Colonic mucosa (tissue), 4 donors: ENCODE data around the gene RAB9A. TPM values are rescaled to one million over a fixed set of nuclear protein-coding genes. Genes with fewer than 3 reads are reported as not detected.

ENCODE experiments used
- DNase-seq: peaks from one replicate; pipeline ENCODE4 v3.0.0-alpha.2; 2020
- H3K27ac ChIP-seq: fragments of 200-600 bp; one replicate; pipeline ENCODE4 v1.8.0; 2021
- H3K27me3 ChIP-seq: fragments of 200-600 bp; one replicate; pipeline ENCODE4 v1.8.0; 2021
- H3K36me3 ChIP-seq: fragments of 200-600 bp; one replicate; pipeline ENCODE4 v1.8.0; 2021
- H3K4me1 ChIP-seq: fragments of 200-600 bp; one replicate; pipeline ENCODE4 v1.8.0; 2021; ENCODE audit warnings: mild to moderate bottlenecking
- H3K4me3 ChIP-seq: fragments of 200-600 bp; one replicate; pipeline ENCODE4 v1.8.0; 2021
- H3K9ac ChIP-seq, 2 donors: one replicate each; pipeline ENCODE4 v1.7.0; 2013; ENCODE audit warnings: control low read depth in 2 of 2, low read depth in 2 of 2, low read length in 2 of 2
- H3K9me3 ChIP-seq: fragments of 200-600 bp; one replicate; pipeline ENCODE4 v1.8.0; 2021
- intact Hi-C: fragments of 100-400 bp; cut with DNase I; formaldehyde crosslinking; loops from one replicate; pipeline ENCODE4 v1.14.1; 2022
- total RNA-seq, 2 donors: library from RNA; stranded (reverse); fragmentation: NEBNext Ultra II Directional in 1 of 2; extraction: Animal tissue kit (Norgen Biotek cat#: 25700) in 1 of 2; gene quantifications; one replicate each; pipeline ENCODE4 v1.2.1, GENCODE V29; 2021
- TF ChIP-seq, protein P1 (sequence below): fragments of 200-600 bp; IDR thresholded peaks from one replicate; pipeline ENCODE4 v1.8.0; 2022; ENCODE audit warnings: antibody characterized with exemption, mild to moderate bottlenecking
- donor health status: healthy.
- donor health status: DM: no; HTN: no; CAD: no.
- donor health status: DM: no; HTN: no; CAD: no.

Gene RAB9A
- total RNA-seq, 2 donors from 2014 or later: 23.0 to 67.1 TPM

DNA sequence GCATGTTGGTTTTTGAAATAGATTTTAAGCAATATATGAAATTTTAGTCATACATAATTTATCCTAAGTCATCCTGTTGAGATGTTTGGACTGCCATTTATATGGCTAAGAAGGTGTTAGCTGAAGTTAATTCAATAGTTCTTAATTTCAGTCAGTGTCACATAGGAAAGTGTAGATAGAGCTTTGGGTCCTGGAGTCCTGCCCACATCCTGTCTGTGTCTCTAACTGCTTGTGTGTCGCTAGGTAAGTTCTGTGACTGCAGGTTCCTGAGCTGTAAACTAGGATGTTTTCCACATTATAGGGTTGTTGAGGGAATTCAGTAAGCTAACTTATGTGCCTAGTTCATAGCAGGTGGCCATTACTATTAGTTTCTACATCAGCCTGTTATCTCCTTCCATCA, 66.3 kb downstream of the RAB9A start:
- Histone ChIP-seq H3K4me1 (no peaks in the 10 kb centered on the region), H3K27ac (no peak overlapping the region), H3K9me3 (no peaks in the 10 kb centered on the region), H3K27me3 (no peaks in the 10 kb centered on the region), H3K9ac (no peak overlapping the region), H3K36me3 (no peaks in the 10 kb centered on the region), H3K4me3 (no peak overlapping the region)
- DNase-seq: no peak
- TF ChIP-seq, protein P1, sequence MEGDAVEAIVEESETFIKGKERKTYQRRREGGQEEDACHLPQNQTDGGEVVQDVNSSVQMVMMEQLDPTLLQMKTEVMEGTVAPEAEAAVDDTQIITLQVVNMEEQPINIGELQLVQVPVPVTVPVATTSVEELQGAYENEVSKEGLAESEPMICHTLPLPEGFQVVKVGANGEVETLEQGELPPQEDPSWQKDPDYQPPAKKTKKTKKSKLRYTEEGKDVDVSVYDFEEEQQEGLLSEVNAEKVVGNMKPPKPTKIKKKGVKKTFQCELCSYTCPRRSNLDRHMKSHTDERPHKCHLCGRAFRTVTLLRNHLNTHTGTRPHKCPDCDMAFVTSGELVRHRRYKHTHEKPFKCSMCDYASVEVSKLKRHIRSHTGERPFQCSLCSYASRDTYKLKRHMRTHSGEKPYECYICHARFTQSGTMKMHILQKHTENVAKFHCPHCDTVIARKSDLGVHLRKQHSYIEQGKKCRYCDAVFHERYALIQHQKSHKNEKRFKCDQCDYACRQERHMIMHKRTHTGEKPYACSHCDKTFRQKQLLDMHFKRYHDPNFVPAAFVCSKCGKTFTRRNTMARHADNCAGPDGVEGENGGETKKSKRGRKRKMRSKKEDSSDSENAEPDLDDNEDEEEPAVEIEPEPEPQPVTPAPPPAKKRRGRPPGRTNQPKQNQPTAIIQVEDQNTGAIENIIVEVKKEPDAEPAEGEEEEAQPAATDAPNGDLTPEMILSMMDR: no peak
- intact Hi-C loops: loop anchor here (10.0 kb wide), 1 partner anchor 240 kb away; no protein-coding TSS in a partner anchor

DNA sequence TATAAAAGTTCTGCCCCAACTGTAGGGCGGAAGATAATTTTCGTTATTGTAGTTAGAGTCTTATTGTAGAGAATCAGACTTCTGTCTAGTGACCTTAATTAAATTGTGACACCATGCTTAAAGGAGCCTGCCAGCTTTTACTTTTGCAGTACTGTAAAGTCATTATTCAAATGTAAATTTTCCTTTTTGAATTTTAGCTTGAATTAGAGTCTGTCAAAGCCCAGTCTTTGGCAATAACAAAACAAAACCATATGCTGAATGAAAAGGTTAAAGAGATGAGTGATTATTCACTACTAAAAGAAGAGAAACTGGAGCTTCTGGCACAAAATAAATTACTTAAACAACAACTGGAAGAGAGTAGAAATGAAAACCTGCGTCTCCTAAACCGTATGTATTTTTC, 67.5 kb downstream of the RAB9A start:
- Histone ChIP-seq H3K9ac (no peak overlapping the region), H3K4me1 (no peaks in the 10 kb centered on the region), H3K4me3 (no peak overlapping the region), H3K36me3 (no peaks in the 10 kb centered on the region), H3K27me3 (no peaks in the 10 kb centered on the region), H3K27ac (no peak overlapping the region), H3K9me3 (no peaks in the 10 kb centered on the region)
- TF ChIP-seq, protein P1: no peak
- intact Hi-C loops: loop anchor here (10.0 kb wide), 1 partner anchor 242 kb away; no protein-coding TSS in a partner anchor
- DNase-seq: no peak

DNA sequence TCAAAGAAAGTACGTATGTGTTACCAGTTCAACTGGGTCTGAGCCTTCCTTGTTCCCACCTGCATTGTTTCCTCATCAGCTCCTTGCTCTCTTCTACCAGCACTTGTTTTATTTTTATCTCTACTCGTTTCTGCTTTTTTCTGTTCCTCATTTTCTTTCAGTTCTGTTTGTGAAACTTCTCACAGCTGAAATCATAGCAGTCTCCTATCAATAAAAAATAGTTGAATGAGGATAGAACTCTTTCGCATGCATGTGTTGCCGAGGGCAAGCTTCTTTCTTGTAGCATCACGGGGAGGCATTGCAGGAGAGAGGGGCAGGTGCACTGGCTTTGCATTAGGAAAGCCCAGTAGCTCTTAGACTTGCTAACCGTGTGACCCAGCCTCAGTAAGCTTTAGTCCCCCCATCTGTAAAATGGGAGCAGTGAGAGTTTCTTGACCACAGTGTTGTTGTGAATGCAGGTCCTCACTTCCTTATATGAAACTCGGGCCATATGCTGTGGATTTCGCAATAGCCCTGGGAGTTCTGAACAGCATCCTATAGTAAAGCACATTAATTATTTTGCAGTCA, 70.3 kb downstream of the RAB9A start:
- no peaks in the 10 kb centered on the region for H3K36me3 ChIP-seq
- DNase-seq: no peak
- no peaks in the 10 kb centered on the region for H3K4me1 ChIP-seq
- H3K27me3 ChIP-seq: no peaks in the 10 kb centered on the region
- H3K27ac ChIP-seq: no peak overlapping the region
- H3K4me3 ChIP-seq: no peak overlapping the region
- H3K9me3 ChIP-seq: no peaks in the 10 kb centered on the region
- TF ChIP-seq, protein P1: no peak
- no peak overlapping the region for H3K9ac ChIP-seq
- intact Hi-C loops: loop anchor here (10.0 kb wide), 1 partner anchor 244 kb away; no protein-coding TSS in a partner anchor

Other genes starting within 250 kb of the RAB9A start
- under 1 TPM; 0.10 to 0.27 TPM for gene EGFL6, start 119.5 kb upstream of the RAB9A start, total RNA-seq
- gene TCEANC, start 36.0 kb upstream of the RAB9A start, total RNA-seq: 1 to 10 TPM; 2.9 to 3.5 TPM
- 10 to 100 TPM; 20.4 to 20.9 TPM for gene TRAPPC2, start 45.5 kb downstream of the RAB9A start, total RNA-seq
- 10 to 100 TPM; 29.9 to 35.5 TPM for gene OFD1, start 45.6 kb downstream of the RAB9A start, total RNA-seq
- gene GPM6B, start 128.0 kb downstream of the RAB9A start, total RNA-seq: 1 to 10 TPM; 2.7 to 8.6 TPM